ENCODE data around the gene WNT6.

Gene WNT6

GRCh38 chr2:218895326-218895725 is 35.7 kb downstream of the WNT6 start:
- DNase-seq (ENCODE audit: low spot score): peak; percentile 22
- TF ChIP-seq, protein P1, sequence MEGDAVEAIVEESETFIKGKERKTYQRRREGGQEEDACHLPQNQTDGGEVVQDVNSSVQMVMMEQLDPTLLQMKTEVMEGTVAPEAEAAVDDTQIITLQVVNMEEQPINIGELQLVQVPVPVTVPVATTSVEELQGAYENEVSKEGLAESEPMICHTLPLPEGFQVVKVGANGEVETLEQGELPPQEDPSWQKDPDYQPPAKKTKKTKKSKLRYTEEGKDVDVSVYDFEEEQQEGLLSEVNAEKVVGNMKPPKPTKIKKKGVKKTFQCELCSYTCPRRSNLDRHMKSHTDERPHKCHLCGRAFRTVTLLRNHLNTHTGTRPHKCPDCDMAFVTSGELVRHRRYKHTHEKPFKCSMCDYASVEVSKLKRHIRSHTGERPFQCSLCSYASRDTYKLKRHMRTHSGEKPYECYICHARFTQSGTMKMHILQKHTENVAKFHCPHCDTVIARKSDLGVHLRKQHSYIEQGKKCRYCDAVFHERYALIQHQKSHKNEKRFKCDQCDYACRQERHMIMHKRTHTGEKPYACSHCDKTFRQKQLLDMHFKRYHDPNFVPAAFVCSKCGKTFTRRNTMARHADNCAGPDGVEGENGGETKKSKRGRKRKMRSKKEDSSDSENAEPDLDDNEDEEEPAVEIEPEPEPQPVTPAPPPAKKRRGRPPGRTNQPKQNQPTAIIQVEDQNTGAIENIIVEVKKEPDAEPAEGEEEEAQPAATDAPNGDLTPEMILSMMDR (IDR thresholded peaks at IDR 0.05; ENCODE audit: extremely low read depth, insufficient read depth, missing control alignments): no peak
- in situ Hi-C loops (cut with MboI; ENCODE audit: low pct_unique_long_range_greater_than_20kb, low sequenced_read_pairs, unreplicated experiment): no loop called here

DNA sequence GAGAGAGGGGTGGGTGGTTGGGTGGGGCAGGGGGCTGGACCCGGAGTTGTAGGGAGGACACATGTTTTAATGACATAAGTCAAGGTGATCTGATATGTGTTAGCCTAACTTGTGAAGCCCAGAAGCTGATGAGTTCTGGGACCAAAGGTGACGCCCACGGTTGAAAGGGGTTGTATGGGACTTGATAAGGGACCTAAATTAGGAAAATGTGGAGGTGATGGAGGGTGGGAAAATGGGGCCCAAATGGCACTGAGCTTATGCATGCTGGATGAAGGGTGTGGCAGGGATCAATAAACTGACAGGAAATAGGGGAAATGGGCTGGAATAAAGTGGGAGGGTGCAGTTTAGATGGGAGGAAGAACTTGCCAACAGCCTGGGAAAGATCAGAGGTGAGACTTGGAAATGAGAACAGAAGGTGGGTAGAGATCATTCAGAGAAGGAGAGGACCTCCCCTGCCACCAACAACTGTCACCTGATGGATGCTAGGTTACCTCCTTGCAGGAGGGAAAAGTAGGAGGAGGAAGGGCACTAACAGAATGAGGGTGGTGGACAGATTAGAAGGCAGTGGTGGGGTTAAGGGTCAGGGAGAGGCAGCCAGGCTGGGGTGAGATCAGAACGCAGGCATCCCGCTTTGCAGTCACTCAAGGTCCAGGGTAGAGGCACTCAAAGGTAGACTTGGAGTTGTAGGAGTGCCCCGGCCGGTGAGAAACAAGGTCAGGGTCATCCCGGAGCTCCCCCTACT is 36.3 kb downstream of the WNT6 start:
- peak; percentile 69 for DNase-seq (ENCODE audit: low spot score)
- TF ChIP-seq, protein P1 (IDR thresholded peaks at IDR 0.05; ENCODE audit: extremely low read depth, insufficient read depth, missing control alignments): no peak
- in situ Hi-C loops (cut with MboI; ENCODE audit: low pct_unique_long_range_greater_than_20kb, low sequenced_read_pairs, unreplicated experiment): no loop called here

DNA sequence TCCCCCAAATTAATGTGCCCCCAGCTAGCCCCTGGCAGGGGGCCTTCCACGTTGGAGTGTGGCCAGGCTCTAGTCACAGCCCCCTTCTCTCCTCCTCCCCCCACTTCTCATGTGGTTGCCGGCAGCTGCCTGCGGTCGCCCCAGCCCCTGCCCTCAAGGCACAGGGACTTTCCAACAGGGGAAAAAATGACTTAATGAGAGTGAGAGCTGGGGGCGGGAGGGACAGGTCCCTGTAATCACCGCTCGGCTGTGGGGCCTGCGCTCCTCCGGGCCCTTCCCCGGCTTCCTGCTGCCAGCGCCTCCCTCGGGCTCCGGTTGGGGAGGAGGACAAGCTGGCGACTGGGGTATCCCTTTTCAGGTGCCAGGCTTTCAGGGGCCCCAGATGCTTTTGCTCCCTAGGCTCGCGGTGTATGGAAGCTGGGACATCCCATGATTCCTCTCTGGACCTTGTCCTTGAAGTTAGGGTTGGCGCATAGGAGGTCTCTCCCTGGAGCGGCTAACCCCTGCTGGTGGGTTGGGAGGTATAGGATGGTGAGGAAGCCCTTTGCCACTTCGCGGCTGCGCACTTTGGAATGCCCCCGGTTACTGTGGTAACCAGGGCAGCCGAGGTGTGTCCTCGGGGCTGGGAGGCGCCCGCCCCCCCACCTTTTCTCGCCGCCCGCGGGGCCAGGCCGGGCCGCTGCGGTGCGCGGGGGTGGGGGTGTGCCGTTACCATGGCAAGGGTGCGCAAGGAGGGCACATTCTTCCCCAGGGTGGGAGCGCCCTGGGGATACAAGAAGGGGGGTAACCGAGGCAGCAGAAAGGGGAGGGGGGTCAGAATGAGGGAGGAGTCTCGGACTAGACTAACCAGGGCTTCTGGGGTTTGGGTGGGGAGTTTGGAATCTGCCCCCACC is 37.1 kb downstream of the WNT6 start:
- TF ChIP-seq, protein P1 (IDR thresholded peaks at IDR 0.05; ENCODE audit: extremely low read depth, insufficient read depth, missing control alignments): peak; percentile 7
- in situ Hi-C loops (cut with MboI; ENCODE audit: low pct_unique_long_range_greater_than_20kb, low sequenced_read_pairs, unreplicated experiment): no loop called here
- DNase-seq (ENCODE audit: low spot score): peak; percentile 92

GRCh38 chr2:218897394-218898108 is 37.9 kb downstream of the WNT6 start:
- TF ChIP-seq, protein P1 (IDR thresholded peaks at IDR 0.05; ENCODE audit: extremely low read depth, insufficient read depth, missing control alignments): peak; percentile 1
- DNase-seq (ENCODE audit: low spot score): peak; percentile 66
- in situ Hi-C loops (cut with MboI; ENCODE audit: low pct_unique_long_range_greater_than_20kb, low sequenced_read_pairs, unreplicated experiment): no loop called here

DNA sequence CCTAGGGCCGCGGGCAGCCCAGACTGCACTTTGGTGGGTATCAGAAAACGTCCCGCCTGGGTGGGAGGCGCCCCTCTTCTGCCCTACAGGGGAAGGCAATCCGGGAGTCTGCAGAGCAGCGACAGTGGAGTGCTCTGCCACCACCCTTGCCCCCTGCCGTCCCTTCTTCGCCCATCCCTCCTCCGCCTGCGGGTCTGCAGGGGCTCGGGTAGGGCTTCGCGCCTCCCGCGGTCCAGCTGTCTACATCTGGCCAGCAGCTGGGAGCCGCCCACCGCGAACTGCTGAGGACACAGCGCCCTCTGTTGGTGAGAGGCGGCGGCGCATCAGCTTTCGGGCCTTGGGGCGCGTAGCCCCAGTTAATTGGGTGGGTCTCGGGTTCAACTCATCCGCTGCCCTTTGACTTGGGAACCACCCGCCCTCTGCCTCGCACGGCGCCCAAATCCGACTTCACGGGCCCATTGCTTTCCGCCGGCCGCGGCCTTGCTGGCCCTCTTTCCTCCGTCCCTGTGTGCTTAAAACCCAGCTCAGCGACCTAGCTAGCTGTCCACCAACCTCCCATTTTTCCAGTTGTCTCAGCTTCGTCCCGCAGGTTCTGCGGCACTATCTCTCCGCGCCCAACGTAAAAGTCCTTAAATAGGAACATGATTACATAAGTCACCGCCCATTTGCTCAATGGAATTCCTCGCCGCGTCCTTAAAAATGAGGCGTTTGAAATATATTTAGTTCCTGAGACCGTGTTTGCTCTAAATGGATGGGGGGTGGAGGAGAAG is 38.7 kb downstream of the WNT6 start:
- TF ChIP-seq, protein P1 (IDR thresholded peaks at IDR 0.05; ENCODE audit: extremely low read depth, insufficient read depth, missing control alignments): peak; percentile 98
- peak; percentile 84 for DNase-seq (ENCODE audit: low spot score)

More for the DNA sequence above, 38.7 kb downstream of the WNT6 start:
- in situ Hi-C loops (cut with MboI; ENCODE audit: low pct_unique_long_range_greater_than_20kb, low sequenced_read_pairs, unreplicated experiment): no loop called here

Data from GM13977 (cell line).